HepG2 (cell line): ENCODE results near the gene U2AF1L4. TPM values are rescaled to one million over a fixed set of nuclear protein-coding genes. Genes with fewer than 3 reads are reported as not detected.

Experiments used
- CEBPB ChIP-seq: IDR thresholded peaks from 2 replicates; pipeline ENCODE4 v1.6.1; 2011; ENCODE audit warnings: low read depth, low read length, improper control_type of control experiment, borderline replicate concordance
- DDIT3 ChIP-seq: sonication (generic); formaldehyde crosslinking; IDR thresholded peaks from 2 replicates; pipeline ENCODE4 v1.4.0; 2020; ENCODE audit warnings: mild to moderate bottlenecking, missing genetic modification reagents
- EHMT2 ChIP-seq: fragments of 200-600 bp; sonication (generic); IDR thresholded peaks from 2 replicates; pipeline ENCODE4 v1.7.0; 2017; ENCODE audit warnings: antibody characterized with exemption, low read depth, low read length, borderline replicate concordance
- HOMEZ ChIP-seq: IDR thresholded peaks from 2 replicates; pipeline ENCODE4 v1.6.1; 2016; ENCODE audit warnings: low read depth
- KLF6 ChIP-seq: IDR thresholded peaks from 2 replicates; pipeline ENCODE4 v1.8.0; 2016; ENCODE audit warnings: missing biosample characterization, missing genetic modification reagents
- MED1 ChIP-seq: sonication (generic); formaldehyde crosslinking; IDR thresholded peaks from 2 replicates; pipeline ENCODE4 v1.4.0; 2020; ENCODE audit warnings: missing genetic modification reagents
- MYC ChIP-seq: sonication (generic); formaldehyde crosslinking; IDR thresholded peaks from 2 replicates; pipeline ENCODE4 v1.9.0; 2021; ENCODE audit warnings: missing genetic modification reagents, borderline replicate concordance
- NAIF1 ChIP-seq: sonication (generic); formaldehyde crosslinking; IDR thresholded peaks from 2 replicates; pipeline ENCODE4 v1.5.0; 2020; ENCODE audit warnings: mild to moderate bottlenecking, missing genetic modification reagents, borderline replicate concordance
- NFATC3 ChIP-seq: sonication (generic); formaldehyde crosslinking; IDR thresholded peaks from 2 replicates; pipeline ENCODE4 v1.5.1; 2020; ENCODE audit warnings: mild to moderate bottlenecking, missing genetic modification reagents
- NRL ChIP-seq: sonication (generic); formaldehyde crosslinking; IDR thresholded peaks from 2 replicates; pipeline ENCODE4 v1.5.0; 2020; ENCODE audit warnings: missing genetic modification reagents, mild to moderate bottlenecking, moderate library complexity, borderline replicate concordance
- ONECUT2 ChIP-seq: sonication (generic); formaldehyde crosslinking; IDR thresholded peaks from 2 replicates; pipeline ENCODE4 v1.4.0; 2020; ENCODE audit warnings: missing genetic modification reagents
- PLSCR1 ChIP-seq: sonication (generic); formaldehyde crosslinking; IDR thresholded peaks from 2 replicates; pipeline ENCODE4 v1.5.0; 2020; ENCODE audit warnings: missing genetic modification reagents, mild to moderate bottlenecking, borderline replicate concordance
- SOX6 ChIP-seq, 2 experiments: fragments of 450-650 bp in 1 of 2; sonication (generic) in 1 of 2; formaldehyde crosslinking in 1 of 2; IDR thresholded peaks; 2 replicates each; pipeline versions ENCODE4 v1.4.0 to v1.6.1; 2017 to 2020; ENCODE audit warnings: antibody characterized with exemption in 1 of 2, mild to moderate bottlenecking in 1 of 2, missing genetic modification reagents in 1 of 2
- SP2 ChIP-seq: sonication (generic); formaldehyde crosslinking; IDR thresholded peaks from 2 replicates; pipeline ENCODE4 v1.5.1; 2020; ENCODE audit warnings: mild to moderate bottlenecking, missing genetic modification reagents
- TBP ChIP-seq: sonication (generic); formaldehyde crosslinking; IDR thresholded peaks from 2 replicates; pipeline ENCODE4 v1.5.0; 2020; ENCODE audit warnings: missing genetic modification reagents
- ZBTB20 ChIP-seq: sonication (generic); formaldehyde crosslinking; IDR thresholded peaks from 2 replicates; pipeline ENCODE4 v1.8.1; 2023; ENCODE audit warnings: missing genetic modification reagents, low read depth, mild to moderate bottlenecking, borderline replicate concordance
- ZBTB43 ChIP-seq: sonication (generic); formaldehyde crosslinking; conservative IDR thresholded peaks from 2 replicates; pipeline ENCODE4 v1.4.0; 2020; ENCODE audit warnings: missing genetic modification reagents
- ZKSCAN1 ChIP-seq: fragments of 150-350 bp; IDR thresholded peaks from 2 replicates; pipeline ENCODE4 v1.6.1; 2014; ENCODE audit warnings: low read length
- ZNF230 ChIP-seq: sonication (generic); formaldehyde crosslinking; IDR thresholded peaks from 2 replicates; pipeline ENCODE4 v1.4.0; 2020; ENCODE audit warnings: mild to moderate bottlenecking, missing genetic modification reagents
- ZNF337 ChIP-seq: sonication (generic); formaldehyde crosslinking; IDR thresholded peaks from 2 replicates; pipeline ENCODE4 v1.5.1; 2020; ENCODE audit warnings: missing genetic modification reagents, low read depth, mild to moderate bottlenecking, borderline replicate concordance
- ZNF367 ChIP-seq: sonication (generic); formaldehyde crosslinking; IDR thresholded peaks from 2 replicates; pipeline ENCODE4 v1.4.0; 2020; ENCODE audit warnings: missing genetic modification reagents, borderline replicate concordance
- ZNF430 ChIP-seq: sonication (generic); formaldehyde crosslinking; IDR thresholded peaks from 2 replicates; pipeline ENCODE4 v1.9.0; 2021; ENCODE audit warnings: mild to moderate bottlenecking, missing genetic modification reagents
- ZNF446 ChIP-seq: sonication (generic); formaldehyde crosslinking; IDR thresholded peaks from 2 replicates; pipeline ENCODE4 v1.5.0; 2020; ENCODE audit warnings: mild to moderate bottlenecking, missing genetic modification reagents
- ZNF547 ChIP-seq: sonication (generic); formaldehyde crosslinking; IDR thresholded peaks from 2 replicates; pipeline ENCODE4 v1.5.1; 2020; ENCODE audit warnings: mild to moderate bottlenecking, missing genetic modification reagents
- ZNF577 ChIP-seq: sonication (generic); formaldehyde crosslinking; IDR thresholded peaks from 2 replicates; pipeline ENCODE4 v1.4.0; 2020; ENCODE audit warnings: mild to moderate bottlenecking, low read depth, missing genetic modification reagents, borderline replicate concordance
- polyA plus RNA-seq, 8 experiments: library from polyadenylated mRNA; depleted of rRNA in 3 of 8; stranded (reverse) in 7 of 8; unstranded in 1 of 8; fragments of >200 nt; fragmentation: Illumina TruSeq in 4 of 8; extraction: Trizol in 4 of 8; gene quantifications; 2 replicates each; pipeline versions ENCODE4 v1.2.1 to v1.2.3, GENCODE V29; 2011 to 2016; ENCODE audit warnings: low read depth in 4 of 8, missing spikeins in 1 of 8, mixed read lengths in 1 of 8; ENCODE audit not compliant: insufficient read depth in 1 of 8
- total RNA-seq, 5 experiments: library from RNA; depleted of rRNA; stranded (reverse); fragments of >200 nt; fragmentation: Illumina TruSeq; extraction: Trizol; gene quantifications; 2 replicates each; pipeline ENCODE4 v1.2.3, GENCODE V29; 2016; ENCODE audit warnings: low read depth in 1 of 5

U2AF1L4 gene
- total and polyA plus RNA-seq, 2 of the 13 experiments (the other 11 are each of a cell fraction or from before 2014, with no cell fraction given), result 7.9 to 15.4 TPM

GRCh38 chr19:35748106-35749020 is 3.1 kb upstream of the U2AF1L4 start, which contains the start of gene LIN37 (continued):
- TF ChIP-seq PLSCR1 (CRISPR knock-in tag), result no peak
- no peak for TF ChIP-seq NAIF1 (CRISPR knock-in tag)
- TF ChIP-seq MED1, result no peak; the same call in 1 of the 2 replicates
- no peak for TF ChIP-seq HOMEZ (CRISPR knock-in tag)
- peak; percentile 42; the same call in 1 of the 2 replicates for TF ChIP-seq ZNF547 (CRISPR knock-in tag)
- TF ChIP-seq ZBTB20 (CRISPR knock-in tag), result no peak
- TF ChIP-seq DDIT3, result no peak
- peak; percentile 99 for TF ChIP-seq SP2 (CRISPR knock-in tag)
- TF ChIP-seq ZBTB43 (CRISPR knock-in tag), result no peak
- TF ChIP-seq SOX6 (IDR thresholded peaks at IDR 0.05), result no peak
- peak; percentile 50 for TF ChIP-seq SOX6 (CRISPR knock-in tag; IDR thresholded peaks at IDR 0.05)
- TF ChIP-seq CEBPB, result peak; percentile 97
- no peak for TF ChIP-seq EHMT2
- no peak for TF ChIP-seq ZNF430 (CRISPR knock-in tag)
- peak; percentile 68; the same call in 1 of the 2 replicates for TF ChIP-seq MYC (CRISPR knock-in tag)
- no peak for TF ChIP-seq TBP
- no peak for TF ChIP-seq ZNF446 (CRISPR knock-in tag)
- no peak for TF ChIP-seq ZKSCAN1
- peak; percentile 79; the same call in 1 of the 2 replicates for TF ChIP-seq ZNF230 (CRISPR knock-in tag)
- TF ChIP-seq ZNF337, result no peak
- peak; percentile 62; the same call in 1 of the 2 replicates for TF ChIP-seq NRL (CRISPR knock-in tag)
- TF ChIP-seq NFATC3 (CRISPR knock-in tag), result no peak
- no peak for TF ChIP-seq ZNF577 (CRISPR knock-in tag)
- TF ChIP-seq ONECUT2 (CRISPR knock-in tag), result no peak
- TF ChIP-seq ZNF367 (CRISPR knock-in tag), result no peak
- no peak; the same call in 1 of the 2 replicates for TF ChIP-seq KLF6 (CRISPR knock-in tag)
